WI38 (cell line): ENCODE data around the gene ERBB4.

ENCODE experiments used
- H3K4me3 ChIP-seq: 2 replicates; pipeline ENCODE4 v1.5.1; 2011; ENCODE audit warnings: low read depth, mild to moderate bottlenecking, control low read depth, low read length
- TF ChIP-seq, protein P1 (sequence below): IDR thresholded peaks from 2 replicates; pipeline ENCODE4 v1.5.1; 2012; ENCODE audit warnings: low read depth, mild to moderate bottlenecking, control low read depth, low read length

ERBB4 gene

GRCh38 chr2:211397764-211398163, 1140.8 kb downstream of the ERBB4 start:
- no peak overlapping the region for H3K4me3 ChIP-seq
- TF ChIP-seq, protein P1, sequence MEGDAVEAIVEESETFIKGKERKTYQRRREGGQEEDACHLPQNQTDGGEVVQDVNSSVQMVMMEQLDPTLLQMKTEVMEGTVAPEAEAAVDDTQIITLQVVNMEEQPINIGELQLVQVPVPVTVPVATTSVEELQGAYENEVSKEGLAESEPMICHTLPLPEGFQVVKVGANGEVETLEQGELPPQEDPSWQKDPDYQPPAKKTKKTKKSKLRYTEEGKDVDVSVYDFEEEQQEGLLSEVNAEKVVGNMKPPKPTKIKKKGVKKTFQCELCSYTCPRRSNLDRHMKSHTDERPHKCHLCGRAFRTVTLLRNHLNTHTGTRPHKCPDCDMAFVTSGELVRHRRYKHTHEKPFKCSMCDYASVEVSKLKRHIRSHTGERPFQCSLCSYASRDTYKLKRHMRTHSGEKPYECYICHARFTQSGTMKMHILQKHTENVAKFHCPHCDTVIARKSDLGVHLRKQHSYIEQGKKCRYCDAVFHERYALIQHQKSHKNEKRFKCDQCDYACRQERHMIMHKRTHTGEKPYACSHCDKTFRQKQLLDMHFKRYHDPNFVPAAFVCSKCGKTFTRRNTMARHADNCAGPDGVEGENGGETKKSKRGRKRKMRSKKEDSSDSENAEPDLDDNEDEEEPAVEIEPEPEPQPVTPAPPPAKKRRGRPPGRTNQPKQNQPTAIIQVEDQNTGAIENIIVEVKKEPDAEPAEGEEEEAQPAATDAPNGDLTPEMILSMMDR, result no peak

GRCh38 chr2:211396815-211397214, 1141.8 kb downstream of the ERBB4 start:
- H3K4me3 ChIP-seq, result no peak overlapping the region
- TF ChIP-seq, protein P1, result no peak

- TF ChIP-seq, protein P1, result no peak
- no peak overlapping the region for H3K4me3 ChIP-seq
Observed at GRCh38 chr2:211391189-211391567, 1147.4 kb downstream of the ERBB4 start.

GRCh38 chr2:211390536-211391188, 1147.9 kb downstream of the ERBB4 start:
- H3K4me3 ChIP-seq, result no peak overlapping the region
- TF ChIP-seq, protein P1, result no peak

DNA sequence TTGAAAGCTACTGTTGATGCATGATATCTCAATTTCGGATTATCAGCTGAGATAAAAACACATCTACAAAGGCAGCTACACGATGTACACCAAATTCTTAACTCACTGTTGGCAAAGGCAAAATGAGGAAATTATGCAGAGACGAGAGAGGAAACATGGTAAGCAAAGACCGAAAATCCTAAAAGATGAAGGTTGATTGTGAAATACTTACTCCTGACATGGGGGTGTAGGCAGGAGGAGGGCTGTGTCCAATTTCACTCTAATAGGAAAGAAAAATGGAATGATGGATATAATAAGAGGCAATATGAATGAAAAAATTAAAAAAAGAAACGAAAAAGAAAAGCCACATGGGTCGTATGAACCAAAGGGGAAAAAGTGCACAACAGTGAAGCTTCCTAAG, 1150.9 kb downstream of the ERBB4 start:
- no peak overlapping the region for H3K4me3 ChIP-seq
- TF ChIP-seq, protein P1, result no peak

DNA sequence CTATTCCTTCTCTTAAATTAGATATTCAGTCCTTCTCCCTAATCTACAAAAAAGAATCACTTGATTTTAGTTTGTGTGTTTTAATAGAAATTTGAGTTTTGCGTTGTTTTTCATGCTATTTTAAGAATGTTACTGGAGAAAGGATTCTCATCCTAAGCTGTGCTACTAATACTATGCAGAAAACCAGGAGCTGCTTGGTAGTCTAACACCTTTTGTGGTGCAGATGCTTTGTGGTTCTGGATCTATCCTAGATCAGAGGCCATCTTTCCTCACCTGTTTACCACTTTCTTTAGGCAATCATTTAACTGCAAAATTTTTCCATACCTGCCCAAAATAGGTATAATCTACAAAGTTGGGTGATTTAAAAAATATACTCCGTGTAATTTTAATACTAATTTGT, 1158.6 kb downstream of the ERBB4 start:
- TF ChIP-seq, protein P1, result no peak
- no peak overlapping the region for H3K4me3 ChIP-seq

GRCh38 chr2:211376410-211376809, 1162.2 kb downstream of the ERBB4 start:
- H3K4me3 ChIP-seq, result no peak overlapping the region
- TF ChIP-seq, protein P1, result no peak
